Caco-2 (cell line): ENCODE data around the gene XAB2. TPM values are rescaled to one million over a fixed set of nuclear protein-coding genes. Genes with fewer than 3 reads are reported as not detected.
A peak's percentile ranks its signal among the peaks of the same experiment; 100 is the strongest.

ENCODE experiments used
- BruUV-seq: library from RNA; stranded (reverse); fragments of 400-500 nt; replicated peaks from 2 replicates; lab custom pipeline; 2021; lab: Mats Ljungman, UMichigan
- CTCF ChIA-PET: fragments of 300-600 bp; sonication (Branson Sonifier 250); formaldehyde crosslinking; loops from one replicate; lab custom pipeline; 2022; ENCODE audit warnings: antibody characterized with exemption; lab: Charles Lee
- POLR2A ChIA-PET: fragments of 300-600 bp; sonication (Branson Sonifier 250); formaldehyde crosslinking; loops from one replicate; lab custom pipeline; 2022; ENCODE audit warnings: antibody characterized with exemption; lab: Charles Lee
- DNase-seq, 2 experiments: peaks; one replicate each; pipeline versions ENCODE4 v3.0.0 to v3.0.0-alpha.2; 2020 to 2022
- H3K27me3 ChIP-seq: replicated peaks from 2 replicates; pipeline ENCODE4 v1.6.0; 2011; ENCODE audit warnings: low read length; ENCODE audit not compliant: control insufficient read depth, insufficient read depth
- H3K36me3 ChIP-seq: 2 replicates; pipeline ENCODE4 v1.5.1; 2011; ENCODE audit warnings: low read length; ENCODE audit not compliant: control insufficient read depth, insufficient read depth
- H3K4me1 ChIP-seq: fragments of 250-450 bp; sonication (Bioruptor Pico); 2 replicates; pipeline ENCODE4 v1.5.1; 2020; ENCODE audit warnings: mild to moderate bottlenecking
- H3K4me3 ChIP-seq: 2 replicates; pipeline ENCODE4 v1.5.1; 2011; ENCODE audit warnings: low read depth, mild to moderate bottlenecking, control low read depth, low read length
- H3K9me3 ChIP-seq: fragments of 250-450 bp; sonication (Bioruptor Pico); 2 replicates; pipeline ENCODE4 v1.5.1; 2020; ENCODE audit warnings: mild to moderate bottlenecking, moderate library complexity
- H3K27ac Mint-ChIP-seq: one replicate; pipeline ENCODE4 v1.8.0; 2022; ENCODE audit warnings: mixed read lengths; ENCODE audit not compliant: unreplicated experiment
- H3K27me3 Mint-ChIP-seq: one replicate; pipeline ENCODE4 v1.8.0; 2022; ENCODE audit warnings: mixed read lengths; ENCODE audit not compliant: insufficient read depth, unreplicated experiment
- H3K36me3 Mint-ChIP-seq: one replicate; pipeline ENCODE4 v1.8.0; 2022; ENCODE audit warnings: mild to moderate bottlenecking, mixed read lengths; ENCODE audit not compliant: insufficient read depth, unreplicated experiment
- H3K4me1 Mint-ChIP-seq: one replicate; pipeline ENCODE4 v1.8.0; 2022; ENCODE audit warnings: low read depth, mixed read lengths; ENCODE audit not compliant: unreplicated experiment
- H3K4me3 Mint-ChIP-seq: one replicate; pipeline ENCODE4 v1.8.0; 2022; ENCODE audit warnings: mild to moderate bottlenecking, moderate library complexity, mixed read lengths; ENCODE audit not compliant: unreplicated experiment
- H3K9me3 Mint-ChIP-seq: one replicate; pipeline ENCODE4 v1.8.0; 2022; ENCODE audit warnings: mixed read lengths; ENCODE audit not compliant: unreplicated experiment
- CTCF ChIP-seq, 2 experiments: fragments of 200-600 bp in 1 of 2; IDR thresholded peaks; 1 replicate in 1 of 2; 2 replicates in 1 of 2; pipeline versions ENCODE4 v1.5.1 to v1.8.0; 2011 to 2022; ENCODE audit warnings: antibody characterized with exemption in 1 of 2, control low read depth in 1 of 2, inconsistent platforms in 1 of 2, low read depth in 1 of 2, low read length in 1 of 2, mild to moderate bottlenecking in 1 of 2, moderate library complexity in 1 of 2; ENCODE audit not compliant: insufficient read depth in 1 of 2, severe bottlenecking in 1 of 2, unreplicated experiment in 1 of 2
- intact Hi-C: fragments of 100-400 bp; cut with micrococcal nuclease; formaldehyde crosslinking; loops from one replicate; pipeline ENCODE4 v1.10.0; 2022; ENCODE audit not compliant: unreplicated experiment
- total RNA-seq: library from RNA; stranded (reverse); gene quantifications from 2 replicates; pipeline ENCODE4 v1.2.3, GENCODE V29; 2022

XAB2 gene
- total RNA-seq, 1 experiment from 2014 or later = 44.7 TPM

DNA sequence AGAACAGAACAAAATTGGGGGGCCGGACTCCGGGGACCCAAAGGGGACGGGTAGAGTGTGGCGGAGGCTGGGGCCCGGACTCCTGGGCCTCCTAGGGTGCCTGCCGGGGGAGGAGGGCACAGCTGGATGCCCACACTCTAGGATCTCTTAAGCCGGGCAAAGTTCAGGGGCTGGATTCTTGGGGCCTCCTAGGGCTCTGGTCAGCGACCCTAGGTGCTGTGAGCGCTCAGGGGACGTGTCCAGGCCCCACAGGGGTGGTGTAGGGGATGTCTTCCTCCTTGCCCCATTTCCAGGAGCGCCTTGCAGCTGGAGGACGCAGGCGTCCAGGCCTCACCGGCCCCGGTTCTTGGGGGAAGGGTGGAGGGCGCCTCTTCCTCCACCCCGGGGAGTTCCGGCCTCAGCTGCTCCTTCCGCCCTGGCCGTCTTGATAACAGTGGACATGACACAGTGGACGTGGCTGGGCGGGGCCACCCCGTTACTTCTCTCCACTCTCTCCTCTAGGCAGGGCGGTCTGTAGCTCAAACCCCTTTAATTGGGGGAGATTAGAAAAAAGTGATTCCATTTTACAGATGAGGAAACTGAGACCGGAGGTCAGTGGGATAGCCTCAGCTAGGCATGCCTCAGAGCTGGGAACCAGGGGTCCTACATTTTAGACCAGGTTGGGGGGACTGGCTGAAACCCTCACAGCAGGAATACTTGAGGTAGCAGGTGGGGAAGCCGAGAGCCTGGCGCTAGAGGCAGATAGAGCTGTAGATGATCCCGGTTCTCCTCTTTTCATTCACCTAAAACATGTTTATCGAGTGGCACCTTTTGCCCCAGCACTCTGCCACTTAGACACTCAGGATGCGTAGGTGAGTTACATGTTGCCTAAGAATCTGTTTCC lies 8.3 kb upstream of the XAB2 start:
- intact Hi-C loops = loop anchor here (1.0 to 2.0 kb wide), 2 partner anchors 8 to 69 kb away; partner anchors contain the start of genes PET100 and XAB2
- H3K4me3 Mint-ChIP-seq = peak overlapping the region; percentile 79
- H3K9me3 ChIP-seq = no peaks in the 10 kb centered on the region
- BruUV-seq = TSS peak; percentile 25
- POLR2A ChIA-PET = interaction anchor here (0.6 to 0.7 kb wide), 2 partner anchors 8 to 570 kb away, joined by 3 to 4 read pairs; partner anchors contain the start of genes PET100 and XAB2
- peaks cover 2% of the 10 kb centered on the region; the same call in 1 of the 2 replicates for H3K36me3 ChIP-seq
- peaks cover 7% of the 10 kb centered on the region for H3K4me1 ChIP-seq
- H3K27me3 ChIP-seq = no peaks in the 10 kb centered on the region
- H3K4me1 Mint-ChIP-seq = no peaks in the 10 kb centered on the region
- H3K27me3 Mint-ChIP-seq = no peaks in the 10 kb centered on the region
- H3K27ac Mint-ChIP-seq = peak overlapping the region; percentile 77
- H3K9me3 Mint-ChIP-seq = peaks cover 9% of the 10 kb centered on the region
- H3K4me3 ChIP-seq = peak overlapping the region; percentile 63
- CTCF ChIA-PET = interaction anchor here (0.6 to 1.4 kb wide), 4 partner anchors 8 to 162 kb away, joined by 4 to 7 read pairs (median 4); partner anchors contain the start of genes PET100 and TRAPPC5
- no peak for TF ChIP-seq CTCF (IDR thresholded peaks at IDR 0.05; ENCODE audit: insufficient read depth in 1 of 2, low read depth in 1 of 2, low read length in 1 of 2, severe bottlenecking in 1 of 2, unreplicated experiment in 1 of 2)
- peaks cover 22% of the 10 kb centered on the region for H3K36me3 Mint-ChIP-seq
- peak in 1 of 2 experiments; percentile 34 for DNase-seq

DNA sequence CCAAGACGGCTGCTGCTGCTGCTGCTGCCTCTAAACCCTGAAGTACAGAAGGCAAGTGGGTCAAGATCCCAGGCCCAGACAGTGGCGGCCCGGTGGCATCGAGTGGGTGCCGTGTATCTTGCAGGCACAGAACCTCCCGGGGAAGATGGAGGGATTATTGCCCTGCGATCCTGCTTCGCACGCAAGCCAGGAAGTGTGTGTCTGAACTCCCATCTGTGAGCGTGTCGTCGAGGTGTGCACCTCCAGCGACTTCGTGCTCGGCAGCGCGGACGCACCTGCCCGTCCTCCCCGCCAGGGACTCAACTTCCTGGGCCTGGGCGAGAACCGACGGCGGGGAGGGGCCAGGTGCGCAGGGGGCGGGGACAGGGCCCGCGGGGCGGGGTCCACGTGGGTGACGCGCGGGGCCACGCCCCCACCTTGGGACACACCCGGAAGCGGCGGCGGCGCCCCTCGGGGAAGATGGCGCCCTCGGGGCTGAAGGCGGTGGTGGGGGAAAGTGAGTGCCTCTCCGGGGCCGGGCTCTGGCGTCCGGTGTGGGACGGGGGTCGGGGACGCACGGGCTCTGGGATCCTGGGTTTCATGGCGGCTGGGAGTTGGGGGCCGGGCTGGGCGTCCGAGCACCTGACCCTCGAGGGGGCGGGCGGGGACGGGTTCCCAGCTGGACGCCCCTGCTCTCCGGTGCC lies 7.5 kb upstream of the XAB2 start, which contains the start of gene STXBP2:
TSS of gene STXBP2 (plus strand) at position 420 of the 683 bp plus-strand sequence. CDS start at position 460, 40 bp downstream.
- H3K27ac Mint-ChIP-seq = peak within 1 kb of the TSS; percentile 77
- BruUV-seq = no TSS peak
- H3K4me1 Mint-ChIP-seq = no peaks in the 10 kb centered on the region
- ChIA-PET CTCF (interaction anchor here (1.4 kb wide), 1 partner anchor 69 kb away, joined by 7 read pairs; no protein-coding TSS in a partner anchor), POLR2A (interaction anchor here (0.6 kb wide), 1 partner anchor 571 kb away, joined by 3 read pairs; no protein-coding TSS in a partner anchor)
- DNase-seq = peak; percentile 88 to 93
- Histone ChIP-seq H3K9me3 (no peaks in the 10 kb centered on the region), H3K36me3 (peaks cover 2% of the 10 kb centered on the region; the same call in 1 of the 2 replicates), H3K4me3 (peak within 1 kb of the TSS; percentile 63), H3K4me1 (peaks cover 7% of the 10 kb centered on the region), H3K27me3 (no peaks in the 10 kb centered on the region)
- no peaks in the 10 kb centered on the region for H3K27me3 Mint-ChIP-seq
- intact Hi-C loops = loop anchor here (1.0 to 2.0 kb wide), 2 partner anchors 8 to 68 kb away; partner anchors contain the start of genes PET100 and XAB2
- H3K36me3 Mint-ChIP-seq = peaks cover 22% of the 10 kb centered on the region
- H3K4me3 Mint-ChIP-seq = peak within 1 kb of the TSS; percentile 79
- TF ChIP-seq CTCF (IDR thresholded peaks at IDR 0.05; ENCODE audit: insufficient read depth in 1 of 2, low read depth in 1 of 2, low read length in 1 of 2, severe bottlenecking in 1 of 2, unreplicated experiment in 1 of 2) = peak in 1 of 2 experiments; percentile 11
- peaks cover 9% of the 10 kb centered on the region for H3K9me3 Mint-ChIP-seq

DNA sequence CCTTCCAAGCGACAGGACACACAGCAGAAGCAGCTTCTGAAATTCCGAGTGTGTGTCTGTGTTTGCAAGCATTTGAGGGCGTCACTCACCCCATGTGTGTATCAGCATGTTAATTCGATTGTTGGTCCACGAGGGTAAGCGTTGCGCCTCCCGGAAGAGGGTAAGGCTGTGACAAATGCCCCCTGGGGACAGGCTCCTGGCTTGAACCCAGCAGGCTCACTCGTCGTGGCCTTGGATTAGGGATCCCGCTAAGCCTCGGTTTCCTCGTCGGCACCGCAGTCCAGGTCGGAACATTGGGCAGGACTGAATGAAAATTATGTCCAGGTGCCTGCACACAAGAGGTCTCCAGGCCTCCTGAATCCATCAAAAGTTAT lies 7.0 kb upstream of the XAB2 start:
- no peaks in the 10 kb centered on the region for H3K27me3 ChIP-seq
- ChIA-PET POLR2A (no interaction called here), CTCF (no interaction called here)
- intact Hi-C loops = loop anchor here (2.0 kb wide), 1 partner anchor 68 kb away; no protein-coding TSS in a partner anchor
- DNase-seq = no peak
- H3K4me3 ChIP-seq = peak overlapping the region; percentile 63
- H3K9me3 ChIP-seq = no peaks in the 10 kb centered on the region
- H3K27me3 Mint-ChIP-seq = no peaks in the 10 kb centered on the region
- H3K27ac Mint-ChIP-seq = peak overlapping the region; percentile 77
- H3K4me1 Mint-ChIP-seq = no peaks in the 10 kb centered on the region
- peaks cover 22% of the 10 kb centered on the region for H3K36me3 Mint-ChIP-seq
- TF ChIP-seq CTCF (IDR thresholded peaks at IDR 0.05; ENCODE audit: insufficient read depth in 1 of 2, low read depth in 1 of 2, low read length in 1 of 2, severe bottlenecking in 1 of 2, unreplicated experiment in 1 of 2) = no peak
- BruUV-seq = TSS peak; percentile 59
- H3K36me3 ChIP-seq = peaks cover 2% of the 10 kb centered on the region; the same call in 1 of the 2 replicates
- peak overlapping the region; percentile 79 for H3K4me3 Mint-ChIP-seq
- peaks cover 9% of the 10 kb centered on the region for H3K9me3 Mint-ChIP-seq
- peaks cover 7% of the 10 kb centered on the region for H3K4me1 ChIP-seq
